Stimulated activated CD8-positive, alpha-beta memory T cell treated with anti-CD3 and anti-CD28 coated beads, Interleukin-7, amount 100 ng/mL, for 4 hours (primary cell): Measurements from ENCODE around the gene GTPBP3.
"Not testable (repeated sequence)": the region's sequence is repeated elsewhere in the genome, so short reads cannot be mapped to it uniquely, and the experiment has no call there.

Experiments used
- DNase-seq, 2 donors: peaks; one replicate each; pipeline ENCODE4 v3.0.0-alpha.2; 2020; ENCODE audit warnings: low read depth in 2 of 2

Gene GTPBP3, protein sequence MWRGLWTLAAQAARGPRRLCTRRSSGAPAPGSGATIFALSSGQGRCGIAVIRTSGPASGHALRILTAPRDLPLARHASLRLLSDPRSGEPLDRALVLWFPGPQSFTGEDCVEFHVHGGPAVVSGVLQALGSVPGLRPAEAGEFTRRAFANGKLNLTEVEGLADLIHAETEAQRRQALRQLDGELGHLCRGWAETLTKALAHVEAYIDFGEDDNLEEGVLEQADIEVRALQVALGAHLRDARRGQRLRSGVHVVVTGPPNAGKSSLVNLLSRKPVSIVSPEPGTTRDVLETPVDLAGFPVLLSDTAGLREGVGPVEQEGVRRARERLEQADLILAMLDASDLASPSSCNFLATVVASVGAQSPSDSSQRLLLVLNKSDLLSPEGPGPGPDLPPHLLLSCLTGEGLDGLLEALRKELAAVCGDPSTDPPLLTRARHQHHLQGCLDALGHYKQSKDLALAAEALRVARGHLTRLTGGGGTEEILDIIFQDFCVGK

DNA sequence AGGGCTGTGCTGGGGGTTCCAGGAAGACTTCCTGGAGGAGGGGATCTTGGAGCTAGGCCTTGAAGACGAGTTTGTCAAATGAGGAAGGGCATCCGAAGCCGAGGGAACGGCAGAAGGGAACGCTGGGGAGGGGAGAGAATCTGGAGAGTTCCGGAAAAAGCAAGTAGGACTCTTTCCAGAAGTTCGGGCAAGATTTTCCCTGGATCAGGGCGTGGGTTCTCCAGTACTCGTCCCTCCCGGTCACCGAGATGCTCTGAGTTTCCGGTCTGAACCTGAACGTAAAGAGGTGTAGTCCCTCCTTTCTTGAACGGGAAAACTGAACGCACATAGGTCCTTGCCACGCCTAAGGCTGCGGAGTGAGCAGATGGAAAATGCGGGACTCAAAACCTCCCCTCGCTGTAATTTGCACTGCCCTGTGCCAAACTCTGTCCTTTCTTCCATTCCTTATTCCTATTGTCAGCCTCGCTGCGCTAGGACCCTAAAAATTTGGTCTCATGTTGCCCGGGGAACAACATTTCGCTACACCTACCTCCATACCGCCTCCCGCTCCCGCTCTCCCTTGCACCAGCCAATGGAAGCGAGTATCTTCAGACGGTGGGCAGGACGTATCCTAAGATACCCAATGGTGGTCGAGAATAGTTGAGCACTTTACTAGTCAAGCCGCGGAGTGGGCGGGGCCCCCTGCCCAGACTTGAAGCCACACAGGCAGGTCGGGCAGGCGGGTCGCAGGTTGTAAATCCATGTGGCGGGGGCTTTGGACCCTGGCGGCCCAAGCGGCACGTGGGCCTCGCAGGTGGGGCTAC, at the start of gene GTPBP3:
TSS of gene GTPBP3 (plus strand) at position 682 of the 803 bp plus-strand sequence. CDS start at position 741, 59 bp downstream.
- peak; percentile 96 to 97 for DNase-seq

DNA sequence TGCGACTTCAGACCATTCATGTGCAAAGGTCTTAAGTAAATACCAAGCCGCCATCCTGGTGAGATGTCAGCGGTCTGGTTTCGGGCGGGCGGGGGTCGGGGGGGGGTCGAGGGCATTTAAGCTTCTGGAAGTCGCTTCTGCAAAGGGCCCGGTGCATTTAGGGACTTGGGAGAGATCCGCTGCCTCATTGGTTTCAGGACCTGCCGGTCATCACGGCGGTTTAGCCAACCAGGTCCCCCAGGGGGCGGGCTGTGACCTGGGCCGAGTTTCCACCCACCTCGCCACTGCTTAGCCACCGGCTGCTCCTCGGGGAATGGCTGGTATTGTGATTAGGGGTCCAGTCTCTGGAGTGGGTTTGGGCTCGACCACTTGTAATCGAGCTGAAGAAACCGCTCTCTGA, 47.9 kb upstream of the GTPBP3 start:
- DNase-seq = peak in 1 of 2 donors; percentile 25

DNA sequence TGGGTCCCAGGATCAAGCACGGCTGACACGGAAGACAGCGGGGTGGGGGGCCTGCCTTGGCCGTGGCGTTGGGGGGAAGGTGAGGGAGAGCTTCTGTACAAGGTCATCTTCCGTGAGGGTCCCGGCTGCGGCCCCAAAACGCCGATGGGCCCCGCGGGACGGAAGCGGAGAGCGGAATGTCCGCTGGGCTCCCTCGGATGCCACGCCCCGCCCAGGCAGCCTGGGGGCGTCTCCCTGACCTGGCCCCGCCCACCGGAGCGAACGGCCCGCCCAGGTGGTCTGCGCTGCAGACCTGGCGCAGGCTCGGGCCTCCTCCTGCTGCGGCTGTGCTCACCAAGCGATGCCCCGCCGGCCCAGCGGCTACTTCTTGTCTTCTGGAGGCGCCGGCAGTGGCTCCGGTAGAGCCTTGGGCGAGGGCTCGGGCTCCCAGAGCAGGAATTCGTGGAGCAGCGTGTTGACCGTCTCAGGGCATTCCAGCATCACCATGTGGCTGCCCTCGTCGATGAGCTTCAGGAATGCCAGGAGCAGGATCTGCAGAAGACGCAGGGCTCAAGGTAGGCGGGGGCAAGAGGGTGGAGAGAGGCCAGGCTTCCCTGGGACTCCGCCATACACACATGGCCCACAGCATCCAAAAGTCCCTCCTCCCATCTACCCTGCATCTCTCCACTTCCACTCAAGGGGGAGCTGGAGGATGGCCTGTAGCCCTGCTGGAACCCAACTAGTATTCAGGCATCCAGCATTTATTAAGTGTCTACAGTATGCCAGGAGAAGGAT, 44.9 kb upstream of the GTPBP3 start:
- DNase-seq = peak; percentile 59 to 64

DNA sequence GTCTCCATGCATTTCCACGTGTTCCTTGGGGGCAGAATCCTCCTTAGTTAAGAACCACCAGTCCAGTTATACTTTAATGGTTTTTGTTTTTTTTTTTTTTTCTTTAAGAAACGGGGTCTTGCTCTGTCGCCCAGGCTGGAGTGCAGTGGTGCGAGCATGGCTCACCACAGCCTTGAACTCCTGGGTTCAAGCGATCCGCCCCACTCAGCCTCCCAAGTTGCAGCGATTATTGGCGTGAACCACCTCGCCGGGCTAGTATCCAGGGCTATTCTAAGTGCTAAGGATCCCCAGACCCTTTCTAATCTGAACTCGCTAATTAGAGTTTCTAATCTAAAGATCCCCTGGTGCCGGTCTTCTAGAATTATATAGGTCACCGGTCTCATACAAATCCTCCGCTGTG, 43.7 kb upstream of the GTPBP3 start:
- DNase-seq = no peak

DNA sequence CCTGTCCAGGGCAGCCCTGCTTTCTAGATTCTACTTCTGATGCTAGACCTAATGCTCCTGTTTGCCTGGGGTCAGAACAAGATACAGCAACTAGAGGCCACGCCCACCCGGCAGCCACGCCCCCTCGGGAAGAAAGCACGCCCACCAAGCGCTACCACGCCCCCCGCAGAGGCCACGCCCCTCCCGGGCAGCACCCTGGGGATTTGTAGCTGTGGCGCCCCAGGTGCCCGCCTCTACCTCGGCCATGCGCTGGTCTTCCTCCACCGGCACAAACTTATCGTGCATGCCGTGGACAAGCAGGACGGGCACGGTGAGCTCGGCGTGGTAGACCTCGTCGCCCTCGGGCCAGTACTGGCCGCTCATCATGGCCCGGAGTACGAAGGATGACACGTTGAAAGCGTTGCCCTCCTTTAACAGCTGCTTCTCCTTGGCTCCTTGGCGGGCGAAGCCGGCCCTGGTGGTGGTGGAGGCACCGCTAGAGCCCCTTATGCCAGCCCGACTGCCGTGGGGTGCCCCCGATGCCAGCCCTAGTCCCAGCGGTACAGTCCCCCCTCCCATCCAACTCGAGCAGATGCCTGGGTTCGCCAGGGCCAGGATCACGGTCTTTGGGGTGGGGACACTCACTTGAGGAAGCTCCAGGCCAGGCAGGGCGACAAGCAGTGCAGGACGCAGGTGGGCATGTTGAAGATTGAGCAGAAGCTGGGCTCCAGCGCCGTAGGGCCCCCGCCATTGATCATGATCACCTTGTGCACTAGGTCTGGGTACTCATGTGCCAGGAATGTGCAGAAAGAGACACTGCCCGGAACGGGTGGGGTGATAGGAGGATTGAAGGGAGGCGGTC, 43.1 kb upstream of the GTPBP3 start:
- peak in 1 of 2 donors; percentile 20 for DNase-seq

DNA sequence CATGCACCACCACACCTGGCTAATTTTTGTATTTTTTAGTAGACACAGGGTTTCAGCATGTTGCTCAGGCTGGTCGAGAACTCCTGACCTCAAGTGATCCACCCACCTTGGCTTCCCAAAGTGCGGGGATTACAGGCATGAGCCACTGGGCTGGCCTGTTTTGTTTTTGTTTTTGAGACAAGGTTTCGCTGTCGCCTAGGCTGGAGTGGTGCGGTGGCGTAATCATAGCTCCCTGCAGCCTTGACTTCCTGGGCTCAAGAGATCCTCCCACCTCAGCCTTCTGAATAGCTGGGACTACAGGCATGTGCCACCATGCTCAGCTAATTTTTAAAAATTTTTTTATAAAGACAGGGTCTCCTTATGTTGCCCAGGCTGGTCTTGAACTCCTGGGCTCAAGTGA, 41.8 kb upstream of the GTPBP3 start:
- not testable (repeated sequence) for DNase-seq

DNA sequence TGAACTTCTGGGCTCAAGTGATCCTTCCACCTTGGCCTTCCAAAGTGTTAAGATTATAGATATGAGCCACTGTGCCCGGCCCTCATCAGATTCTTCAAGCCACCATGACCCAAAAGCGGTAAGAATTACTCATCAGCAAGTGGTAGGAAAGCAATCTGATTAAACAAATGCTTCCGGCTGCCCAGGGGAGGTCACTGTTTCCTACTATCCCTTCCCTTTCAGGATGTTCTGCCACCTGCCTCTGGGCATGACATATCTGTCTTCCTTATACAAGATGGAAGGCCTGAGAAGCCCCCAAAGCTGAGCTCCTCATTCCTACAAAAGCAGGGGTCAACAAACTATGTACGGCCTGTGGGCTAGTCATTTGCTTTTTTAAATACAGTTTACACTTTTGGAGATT, 41.1 kb upstream of the GTPBP3 start:
- no peak for DNase-seq

DNA sequence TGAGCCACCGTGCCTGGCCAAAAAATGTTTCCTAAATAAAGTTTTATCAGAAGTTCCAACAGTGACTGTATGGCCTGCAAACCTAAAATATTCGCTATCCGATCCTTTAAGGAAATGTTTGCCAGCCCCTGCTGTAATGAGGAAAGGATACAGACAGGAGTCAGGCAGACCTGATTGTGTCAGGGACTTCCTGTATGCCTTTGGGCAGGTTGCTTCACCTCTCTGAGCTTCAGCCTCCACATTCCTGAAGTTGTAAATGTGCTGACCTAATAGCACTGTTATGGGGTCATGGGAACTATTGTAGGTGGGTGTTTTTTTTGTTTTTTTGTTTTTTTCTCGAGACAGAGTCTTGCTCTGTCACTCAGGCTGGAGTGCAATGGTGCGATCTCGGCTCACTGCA, 40.4 kb upstream of the GTPBP3 start:
- DNase-seq = no peak

DNA sequence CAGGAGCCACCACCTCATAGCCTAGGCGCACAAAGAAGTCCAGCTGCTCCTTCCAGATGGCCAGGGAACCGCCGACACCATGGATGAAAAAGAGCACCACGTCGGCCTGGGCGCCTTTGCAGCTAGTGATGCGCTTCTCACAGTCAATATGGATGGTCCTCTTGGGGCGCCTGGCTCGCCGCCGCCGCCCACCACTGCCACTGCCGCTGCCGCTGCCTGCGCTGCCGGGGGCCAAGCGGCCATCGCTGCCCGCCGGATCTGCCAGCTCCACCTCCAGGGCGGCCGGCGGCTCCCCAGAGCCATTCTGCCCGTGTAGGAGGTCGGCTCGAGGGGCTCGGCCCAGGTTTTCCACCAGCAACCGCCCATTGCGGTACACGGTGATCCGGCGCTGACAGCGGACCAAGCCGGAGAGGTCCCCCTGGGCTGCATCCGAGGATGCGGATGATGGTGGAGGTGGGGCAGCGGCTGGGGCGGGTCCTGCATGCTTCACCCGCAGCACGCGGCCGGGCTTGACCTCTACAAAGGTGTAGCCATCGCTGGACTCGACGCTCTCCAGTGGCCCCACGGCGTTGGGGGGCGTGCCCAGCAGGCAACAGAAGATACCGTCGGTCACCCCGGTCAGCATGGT, 36.2 kb upstream of the GTPBP3 start:
- no peak for DNase-seq

DNA sequence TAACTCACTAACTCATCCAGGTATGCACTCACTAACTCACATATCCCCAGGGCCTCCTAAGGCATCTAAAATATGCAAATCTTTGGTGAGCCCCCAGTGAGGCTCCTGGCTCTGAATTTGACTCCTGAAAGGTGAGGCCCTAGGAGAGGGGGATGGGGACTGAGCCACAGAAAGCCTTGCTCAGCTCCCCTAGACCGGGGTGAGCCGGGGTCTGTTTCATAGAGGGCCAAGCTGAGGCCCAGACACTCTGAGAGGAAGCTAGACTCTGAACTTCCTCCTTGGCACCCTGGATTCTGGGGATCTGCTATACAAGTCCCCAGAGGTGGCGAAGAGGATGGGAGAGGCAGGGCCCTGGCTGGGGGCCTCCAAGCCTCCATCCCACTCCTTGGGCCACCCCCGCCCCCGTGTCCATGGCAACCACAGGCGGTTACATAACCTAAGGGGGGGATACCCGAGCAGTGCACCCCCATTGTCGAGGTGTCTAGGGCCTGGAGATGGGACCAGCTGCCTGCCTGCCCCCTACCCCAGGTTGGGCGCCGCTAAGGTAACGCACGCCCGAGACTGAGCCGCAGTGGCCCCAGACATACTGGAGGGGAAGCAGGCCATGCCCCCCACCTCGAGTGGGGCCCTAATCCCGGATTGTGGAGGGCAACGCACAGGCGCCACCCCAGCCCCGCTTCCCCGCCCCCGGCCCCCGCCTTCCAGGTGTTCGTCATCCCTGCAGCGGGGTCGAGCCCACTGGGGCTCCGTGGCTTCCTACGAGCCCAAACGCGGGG, 34.8 kb upstream of the GTPBP3 start:
- DNase-seq = no peak

DNA sequence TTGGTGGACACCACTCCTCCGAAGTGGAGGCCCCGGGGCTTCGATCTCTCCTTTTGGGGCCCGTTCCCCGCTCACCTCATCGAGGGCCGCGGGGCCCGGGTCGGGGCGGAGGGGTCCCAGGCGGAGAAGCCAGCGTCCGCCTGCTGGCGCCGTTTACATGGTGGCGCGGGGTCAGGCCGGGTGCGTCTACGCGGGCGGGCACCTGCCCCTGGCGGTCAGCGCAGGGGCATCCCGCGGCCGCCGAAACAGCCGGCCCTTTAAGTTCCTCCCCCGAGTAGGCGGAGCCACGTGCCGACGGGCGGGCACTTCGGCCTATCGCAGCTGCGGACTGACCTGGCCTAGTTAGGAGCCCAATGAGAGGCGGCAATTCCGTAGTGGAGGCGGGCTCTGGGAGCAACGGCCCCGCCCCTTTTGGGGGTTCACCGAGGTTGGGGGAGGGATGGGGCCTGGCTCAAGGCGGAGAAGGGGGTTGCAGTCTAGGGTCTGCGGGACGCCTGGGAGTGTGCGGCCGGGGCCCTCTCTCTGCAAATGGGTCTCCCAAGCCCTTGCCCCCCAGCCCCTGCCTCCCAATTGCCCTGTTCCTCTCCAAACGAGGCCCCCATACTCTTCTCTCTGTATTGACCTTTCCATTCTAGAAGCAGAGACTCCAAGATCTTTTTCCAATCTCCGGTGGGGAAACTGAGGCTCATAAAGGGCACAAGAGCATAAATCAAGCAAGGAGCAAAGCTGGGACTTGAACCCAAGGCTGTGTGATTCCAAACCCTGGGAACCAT, 34.0 kb upstream of the GTPBP3 start, which contains the start of gene ABHD8:
TSS of gene ABHD8 (minus strand) at position 259 of the 773 bp plus-strand sequence. CDS start 1,809 bp downstream, outside the sequence.
- peak; percentile 87 to 88 for DNase-seq

DNA sequence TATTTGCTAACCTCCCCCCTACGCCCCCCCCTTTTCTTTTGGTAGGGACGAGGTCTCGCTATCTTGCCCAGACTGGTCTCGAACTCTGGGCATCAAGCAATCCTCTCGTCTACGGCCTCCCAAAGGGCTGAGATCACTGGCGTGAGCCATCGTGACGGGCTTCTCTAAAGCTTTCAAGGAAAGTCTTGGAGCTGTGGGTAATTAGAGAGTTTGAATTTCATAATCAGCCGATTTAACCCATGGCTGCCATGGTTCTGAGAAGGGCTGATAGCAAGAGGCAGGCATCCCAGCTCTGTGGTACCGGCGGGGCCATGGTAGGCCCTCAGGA, 33.4 kb upstream of the GTPBP3 start:
- no peak for DNase-seq

DNA sequence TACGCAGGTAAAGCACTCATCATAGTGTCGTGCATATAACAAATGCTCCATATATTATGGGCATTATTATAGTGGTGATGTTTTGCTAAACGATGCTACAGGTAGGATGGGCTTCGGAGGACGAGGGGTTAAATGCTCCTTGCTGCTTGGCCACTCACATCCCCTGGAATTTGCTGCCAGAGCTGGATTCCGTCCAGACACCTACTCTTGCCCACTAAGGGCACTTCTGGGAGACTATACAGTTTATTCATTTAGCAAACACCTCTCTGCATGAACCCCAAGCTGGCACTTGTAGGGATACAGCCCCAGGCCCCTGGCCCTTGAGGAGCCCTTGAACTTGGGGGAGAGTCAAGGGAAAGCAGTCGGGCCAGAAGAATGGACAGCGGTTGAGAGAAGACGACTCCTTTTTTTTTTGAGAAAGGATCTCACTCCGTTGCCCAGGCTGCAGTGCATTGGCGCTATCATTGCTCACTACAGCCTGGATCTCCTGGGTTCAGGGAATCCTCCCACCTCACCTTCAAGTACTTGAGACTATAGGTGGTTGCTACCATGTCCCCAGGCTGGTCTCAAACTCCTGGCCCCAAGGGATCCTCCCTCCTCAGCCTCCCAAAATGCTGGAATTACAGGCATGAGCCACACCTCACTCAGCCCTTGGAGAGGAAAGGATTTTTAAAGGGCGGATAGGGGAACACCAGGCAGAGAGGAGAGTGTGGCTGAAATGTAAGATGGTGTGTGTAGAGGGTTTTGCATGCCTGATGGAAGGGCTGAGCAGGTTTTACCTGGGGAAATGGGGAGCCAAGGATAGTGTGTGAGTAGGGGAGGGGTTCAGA, 32.8 kb upstream of the GTPBP3 start:
- no peak for DNase-seq

DNA sequence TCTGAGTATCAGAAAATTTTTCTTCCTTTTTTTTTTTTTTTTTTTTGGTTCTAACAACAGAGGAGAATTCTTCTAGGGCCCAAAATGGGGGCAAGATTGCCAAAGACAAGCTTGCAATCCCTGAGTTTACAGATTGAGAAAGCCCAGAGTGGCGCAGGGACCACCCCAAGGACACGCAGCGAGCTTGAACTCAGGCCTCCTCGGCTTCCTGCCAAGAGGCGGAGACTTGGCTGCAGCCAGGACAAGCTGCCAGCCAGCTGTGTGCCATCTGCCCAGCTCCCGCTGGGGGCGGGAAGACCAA, 32.2 kb upstream of the GTPBP3 start:
- DNase-seq = no peak

DNA sequence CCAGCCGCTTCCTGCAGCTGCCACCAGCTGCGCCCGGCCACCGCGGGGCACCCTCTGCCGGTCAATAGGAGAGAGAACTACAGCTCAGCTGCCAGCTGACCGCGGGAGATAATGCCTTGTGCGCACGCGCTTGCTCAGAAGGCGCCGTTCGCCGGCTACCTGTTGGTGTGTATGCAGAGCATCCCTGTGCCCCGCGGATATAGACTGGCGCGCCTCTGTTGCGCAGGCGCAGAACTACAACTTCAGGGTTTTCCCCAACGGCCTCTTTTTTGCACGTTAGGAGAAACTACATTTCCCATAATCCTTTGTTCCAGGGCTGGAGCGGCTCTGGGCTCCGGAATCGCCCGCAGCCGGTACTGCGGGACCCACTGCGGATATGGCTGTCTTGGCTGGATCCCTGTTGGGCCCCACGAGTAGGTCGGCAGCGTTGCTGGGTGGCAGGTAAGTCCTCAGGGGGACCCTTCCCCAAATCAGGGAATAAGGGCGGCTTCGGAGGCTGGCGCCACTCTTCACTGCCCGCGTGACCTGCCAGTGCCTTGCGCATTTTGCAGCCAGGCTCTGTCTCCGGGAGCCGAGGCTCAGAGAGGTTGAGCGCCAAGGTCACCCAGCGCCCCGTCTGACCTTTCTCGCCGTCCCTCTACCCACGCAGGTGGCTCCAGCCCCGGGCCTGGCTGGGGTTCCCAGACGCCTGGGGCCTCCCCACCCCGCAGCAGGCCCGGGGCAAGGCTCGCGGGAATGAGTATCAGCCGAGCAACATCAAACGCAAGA, 31.7 kb upstream of the GTPBP3 start, which contains the start of gene MRPL34:
TSS of gene MRPL34 (plus strand) at position 356 of the 768 bp plus-strand sequence. CDS start at position 377, 21 bp downstream.
- peak; percentile 91 to 92 for DNase-seq

DNA sequence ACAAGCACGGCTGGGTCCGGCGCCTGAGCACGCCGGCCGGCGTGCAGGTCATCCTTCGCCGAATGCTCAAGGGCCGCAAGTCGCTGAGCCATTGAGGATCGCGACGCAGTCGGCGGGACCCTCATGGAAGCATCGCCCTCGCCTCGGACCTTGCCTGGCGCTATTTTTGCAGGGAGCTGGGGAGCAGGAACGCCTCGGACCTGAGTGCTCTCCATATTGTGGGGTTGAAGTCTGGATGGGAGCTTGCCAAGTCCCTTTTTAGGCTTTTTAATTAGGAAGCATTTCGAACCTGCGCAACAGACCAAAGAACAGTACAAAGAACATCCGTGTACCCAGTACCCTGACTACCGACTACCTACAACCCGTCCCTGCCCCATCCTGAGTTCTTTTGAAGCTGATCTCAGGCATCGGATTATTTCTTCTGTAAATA, 31.1 kb upstream of the GTPBP3 start:
- no peak for DNase-seq

DNA sequence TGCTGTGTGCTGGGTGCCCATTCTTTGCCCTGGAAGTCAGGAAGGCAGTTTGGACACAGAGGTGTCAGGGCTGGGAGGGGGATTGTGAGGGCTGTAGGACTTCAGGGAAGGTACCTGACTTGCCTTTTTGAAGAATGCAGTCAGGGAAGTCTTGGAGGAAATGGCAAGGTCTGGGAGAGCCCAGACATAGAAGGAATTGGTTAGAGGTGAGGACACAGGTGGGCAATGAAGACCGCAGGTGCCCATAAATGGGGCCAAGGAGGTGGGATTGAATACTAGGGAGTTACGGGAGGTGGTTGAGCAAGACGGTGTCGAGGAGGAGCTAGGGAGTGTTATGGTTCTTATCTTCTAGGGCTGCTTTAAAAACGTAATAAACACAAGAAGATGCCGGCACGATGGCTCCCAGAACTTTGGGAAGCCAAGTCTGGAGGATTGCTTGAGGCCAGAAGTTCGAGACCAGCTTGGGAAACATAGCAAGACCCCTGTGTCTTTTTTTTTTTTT, 29.4 kb upstream of the GTPBP3 start:
- no peak for DNase-seq
